Neural cell (in vitro differentiated cells): ENCODE measurements around the gene GALNT1. TPM values are rescaled to one million over a fixed set of nuclear protein-coding genes. Genes with fewer than 3 reads are reported as not detected.

Experiments used
- H2AFZ ChIP-seq: fragments of 200-600, 300-800 bp; sonication (generic), shearing (Covaris generic); 2 replicates; pipeline ENCODE4 v1.6.0; 2014; ENCODE audit warnings: low read depth, mild to moderate bottlenecking, antibody characterized with exemption, low read length, moderate library complexity
- H3F3A ChIP-seq: fragments of 200-600 bp; shearing (Covaris generic); 2 replicates; pipeline ENCODE4 v1.6.1; 2016; ENCODE audit warnings: mild to moderate bottlenecking, moderate library complexity, mixed read lengths, antibody characterized with exemption, low read length; ENCODE audit not compliant: insufficient read depth, poor library complexity, severe bottlenecking
- H3K27ac ChIP-seq: fragments of 200-600, 300-800 bp; sonication (generic), shearing (Covaris generic); 2 replicates; pipeline ENCODE4 v1.5.1; 2014; ENCODE audit warnings: mild to moderate bottlenecking, low read length, moderate library complexity
- H3K27me3 ChIP-seq: fragments of 300-800, 200-600 bp; sonication (generic), shearing (Covaris generic); 2 replicates; pipeline ENCODE4 v1.6.0; 2014; ENCODE audit warnings: mild to moderate bottlenecking, low read depth, low read length, moderate library complexity; ENCODE audit not compliant: insufficient read depth
- H3K36me3 ChIP-seq: fragments of 300-800, 200-600 bp; sonication (generic), shearing (Covaris generic); 2 replicates; pipeline ENCODE4 v1.5.1; 2014; ENCODE audit warnings: mild to moderate bottlenecking, antibody characterized with exemption, low read length, moderate library complexity; ENCODE audit not compliant: insufficient read depth
- H3K4me2 ChIP-seq: fragments of 300-800, 200-600 bp; sonication (generic), shearing (Covaris generic); 2 replicates; pipeline ENCODE4 v1.6.0; 2014; ENCODE audit warnings: mild to moderate bottlenecking, low read length
- H3K4me3 ChIP-seq: fragments of 300-800, 200-600 bp; sonication (generic), shearing (Covaris generic); 2 replicates; pipeline ENCODE4 v1.5.1; 2014; ENCODE audit warnings: mild to moderate bottlenecking, low read length, moderate library complexity
- H3K79me2 ChIP-seq: fragments of 200-600 bp; shearing (Covaris generic); replicated peaks from 2 replicates; pipeline ENCODE4 v1.6.0; 2014; ENCODE audit warnings: mild to moderate bottlenecking, low read length, moderate library complexity; ENCODE audit not compliant: insufficient read depth
- H3K9ac ChIP-seq: fragments of 300-800, 200-600 bp; sonication (generic), shearing (Covaris generic); 2 replicates; pipeline ENCODE4 v1.6.1; 2016; ENCODE audit warnings: mild to moderate bottlenecking, low read length, mixed read lengths
- H3K9me2 ChIP-seq: fragments of 200-600 bp; shearing (Covaris generic); 2 replicates; pipeline ENCODE4 v1.6.1; 2016; ENCODE audit warnings: mild to moderate bottlenecking, low read length, mixed read lengths; ENCODE audit not compliant: insufficient read depth
- H3K9me3 ChIP-seq: fragments of 200-600, 300-800 bp; sonication (generic), shearing (Covaris generic); 2 replicates; pipeline ENCODE4 v1.6.1; 2016; ENCODE audit warnings: mild to moderate bottlenecking, mixed run types, low read length, moderate library complexity, mixed read lengths
- H4K20me1 ChIP-seq: fragments of 200-600 bp; shearing (Covaris generic); 2 replicates; pipeline ENCODE4 v1.6.1; 2016; ENCODE audit warnings: mild to moderate bottlenecking, mixed run types; ENCODE audit not compliant: insufficient read depth
- EP300 ChIP-seq: fragments of 450-650 bp; conservative IDR thresholded peaks from 2 replicates; pipeline ENCODE4 v1.6.1; 2014; ENCODE audit warnings: antibody characterized with exemption, mild to moderate bottlenecking, moderate library complexity; ENCODE audit not compliant: poor library complexity, severe bottlenecking
- EZH2 ChIP-seq: fragments of 200-600, 300-800 bp; shearing (Covaris generic), sonication (generic); IDR thresholded peaks from 2 replicates; pipeline ENCODE4 v1.6.1; 2014; ENCODE audit warnings: antibody characterized with exemption, low read length, borderline replicate concordance, mild to moderate bottlenecking; ENCODE audit not compliant: insufficient read depth, poor library complexity, severe bottlenecking
- MXI1 ChIP-seq: fragments of 450-650 bp; conservative IDR thresholded peaks from 2 replicates; pipeline ENCODE4 v1.6.1; 2014; ENCODE audit warnings: antibody characterized with exemption, mild to moderate bottlenecking; ENCODE audit not compliant: poor library complexity, severe bottlenecking
- POLR2AphosphoS5 ChIP-seq: IDR thresholded peaks from 2 replicates; pipeline ENCODE4 v1.6.1; 2012
- RAD21 ChIP-seq: fragments of 450-650 bp; conservative IDR thresholded peaks from 2 replicates; pipeline ENCODE4 v1.6.1; 2014; ENCODE audit warnings: antibody characterized with exemption, mild to moderate bottlenecking, moderate library complexity
- SMC3 ChIP-seq: fragments of 450-650 bp; conservative IDR thresholded peaks from 2 replicates; pipeline ENCODE4 v1.6.1; 2014; ENCODE audit warnings: antibody characterized with exemption, mild to moderate bottlenecking, moderate library complexity; ENCODE audit not compliant: poor library complexity
- TAF1 ChIP-seq: IDR thresholded peaks from 2 replicates; pipeline ENCODE4 v1.6.1; 2012; ENCODE audit warnings: low read depth
- polyA plus RNA-seq: library from polyadenylated mRNA; depleted of rRNA; stranded (reverse); fragments of >200 nt; gene quantifications from 2 replicates; pipeline ENCODE4 v1.2.3, GENCODE V29; 2014
- TF ChIP-seq, protein P1 (sequence below): fragments of 450-650 bp; IDR thresholded peaks from 2 replicates; pipeline ENCODE4 v1.5.1; 2014; ENCODE audit warnings: antibody characterized with exemption, mild to moderate bottlenecking, moderate library complexity; ENCODE audit not compliant: poor library complexity, severe bottlenecking
- TF ChIP-seq, protein P2 (sequence below): IDR thresholded peaks from 2 replicates; pipeline ENCODE4 v1.6.1; 2012; ENCODE audit warnings: borderline replicate concordance

Gene GALNT1
- polyA plus RNA-seq, 1 donor from 2014 or later = 103 TPM

DNA sequence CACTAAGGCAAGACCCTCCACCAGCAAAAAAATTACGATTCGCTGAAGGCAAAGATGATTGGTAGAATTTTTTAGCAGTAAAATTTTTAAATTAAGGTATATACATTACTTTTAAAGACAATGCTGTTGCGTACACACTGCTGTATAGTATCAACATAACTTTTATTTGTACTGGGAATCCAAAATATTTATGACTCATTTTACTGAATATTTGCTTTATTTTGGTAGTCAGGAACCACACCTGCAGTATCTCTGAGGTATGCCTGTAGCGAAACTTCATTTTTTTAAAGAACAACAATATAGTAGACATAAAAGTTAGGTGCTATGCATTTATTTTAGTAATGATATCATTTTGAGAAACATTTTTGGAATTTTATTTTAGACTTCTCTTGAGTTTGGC, 57.8 kb downstream of the GALNT1 start:
- no peak for TF ChIP-seq POLR2AphosphoS5
- no peak for TF ChIP-seq RAD21
- no peak for TF ChIP-seq TAF1
- TF ChIP-seq, protein P1, sequence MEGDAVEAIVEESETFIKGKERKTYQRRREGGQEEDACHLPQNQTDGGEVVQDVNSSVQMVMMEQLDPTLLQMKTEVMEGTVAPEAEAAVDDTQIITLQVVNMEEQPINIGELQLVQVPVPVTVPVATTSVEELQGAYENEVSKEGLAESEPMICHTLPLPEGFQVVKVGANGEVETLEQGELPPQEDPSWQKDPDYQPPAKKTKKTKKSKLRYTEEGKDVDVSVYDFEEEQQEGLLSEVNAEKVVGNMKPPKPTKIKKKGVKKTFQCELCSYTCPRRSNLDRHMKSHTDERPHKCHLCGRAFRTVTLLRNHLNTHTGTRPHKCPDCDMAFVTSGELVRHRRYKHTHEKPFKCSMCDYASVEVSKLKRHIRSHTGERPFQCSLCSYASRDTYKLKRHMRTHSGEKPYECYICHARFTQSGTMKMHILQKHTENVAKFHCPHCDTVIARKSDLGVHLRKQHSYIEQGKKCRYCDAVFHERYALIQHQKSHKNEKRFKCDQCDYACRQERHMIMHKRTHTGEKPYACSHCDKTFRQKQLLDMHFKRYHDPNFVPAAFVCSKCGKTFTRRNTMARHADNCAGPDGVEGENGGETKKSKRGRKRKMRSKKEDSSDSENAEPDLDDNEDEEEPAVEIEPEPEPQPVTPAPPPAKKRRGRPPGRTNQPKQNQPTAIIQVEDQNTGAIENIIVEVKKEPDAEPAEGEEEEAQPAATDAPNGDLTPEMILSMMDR = no peak
- no peak for TF ChIP-seq SMC3
- TF ChIP-seq EZH2 = no peak
- no peak for TF ChIP-seq EP300
- no peak for TF ChIP-seq MXI1
- TF ChIP-seq, protein P2, sequence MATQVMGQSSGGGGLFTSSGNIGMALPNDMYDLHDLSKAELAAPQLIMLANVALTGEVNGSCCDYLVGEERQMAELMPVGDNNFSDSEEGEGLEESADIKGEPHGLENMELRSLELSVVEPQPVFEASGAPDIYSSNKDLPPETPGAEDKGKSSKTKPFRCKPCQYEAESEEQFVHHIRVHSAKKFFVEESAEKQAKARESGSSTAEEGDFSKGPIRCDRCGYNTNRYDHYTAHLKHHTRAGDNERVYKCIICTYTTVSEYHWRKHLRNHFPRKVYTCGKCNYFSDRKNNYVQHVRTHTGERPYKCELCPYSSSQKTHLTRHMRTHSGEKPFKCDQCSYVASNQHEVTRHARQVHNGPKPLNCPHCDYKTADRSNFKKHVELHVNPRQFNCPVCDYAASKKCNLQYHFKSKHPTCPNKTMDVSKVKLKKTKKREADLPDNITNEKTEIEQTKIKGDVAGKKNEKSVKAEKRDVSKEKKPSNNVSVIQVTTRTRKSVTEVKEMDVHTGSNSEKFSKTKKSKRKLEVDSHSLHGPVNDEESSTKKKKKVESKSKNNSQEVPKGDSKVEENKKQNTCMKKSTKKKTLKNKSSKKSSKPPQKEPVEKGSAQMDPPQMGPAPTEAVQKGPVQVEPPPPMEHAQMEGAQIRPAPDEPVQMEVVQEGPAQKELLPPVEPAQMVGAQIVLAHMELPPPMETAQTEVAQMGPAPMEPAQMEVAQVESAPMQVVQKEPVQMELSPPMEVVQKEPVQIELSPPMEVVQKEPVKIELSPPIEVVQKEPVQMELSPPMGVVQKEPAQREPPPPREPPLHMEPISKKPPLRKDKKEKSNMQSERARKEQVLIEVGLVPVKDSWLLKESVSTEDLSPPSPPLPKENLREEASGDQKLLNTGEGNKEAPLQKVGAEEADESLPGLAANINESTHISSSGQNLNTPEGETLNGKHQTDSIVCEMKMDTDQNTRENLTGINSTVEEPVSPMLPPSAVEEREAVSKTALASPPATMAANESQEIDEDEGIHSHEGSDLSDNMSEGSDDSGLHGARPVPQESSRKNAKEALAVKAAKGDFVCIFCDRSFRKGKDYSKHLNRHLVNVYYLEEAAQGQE = no peak
- Histone ChIP-seq H3K27me3 (no peaks in the 10 kb centered on the region), H3K79me2 (peaks cover 12% of the 10 kb centered on the region), H3K9me2 (no peaks in the 10 kb centered on the region), H3K4me3 (no peak overlapping the region), H3K27ac (no peak overlapping the region), H3K4me2 (no peak overlapping the region), H3K36me3 (no peaks in the 10 kb centered on the region), H4K20me1 (no peaks in the 10 kb centered on the region), H2AFZ (no peak overlapping the region), H3K9me3 (no peaks in the 10 kb centered on the region), H3K9ac (no peak overlapping the region), H3F3A (no peaks in the 10 kb centered on the region)

DNA sequence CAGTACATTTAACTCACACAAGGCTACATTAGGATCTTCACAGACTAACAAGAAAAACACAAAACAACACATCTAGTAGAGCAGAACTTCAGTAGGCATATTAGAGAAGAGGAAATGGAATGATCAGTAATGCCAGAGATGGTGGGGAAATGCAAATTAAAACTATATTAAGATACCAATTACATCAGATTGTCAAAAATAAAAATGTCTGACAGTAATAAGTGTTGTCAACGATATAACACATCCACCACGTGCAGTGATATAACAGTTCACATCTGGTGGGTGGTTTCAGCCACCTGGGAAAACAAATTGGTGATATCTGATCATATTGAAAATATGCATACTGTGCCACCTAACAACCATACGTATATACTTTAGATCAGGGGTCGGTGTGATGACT, 59.9 kb downstream of the GALNT1 start:
- no peak overlapping the region for H3K4me3 ChIP-seq
- H3K4me2 ChIP-seq = no peak overlapping the region
- no peaks in the 10 kb centered on the region for H4K20me1 ChIP-seq
- no peak overlapping the region for H3K9ac ChIP-seq
- no peaks in the 10 kb centered on the region for H3K9me3 ChIP-seq
- no peaks in the 10 kb centered on the region for H3K36me3 ChIP-seq
- H3K79me2 ChIP-seq = peaks cover 15% of the 10 kb centered on the region
- H2AFZ ChIP-seq = no peak overlapping the region
- no peaks in the 10 kb centered on the region for H3F3A ChIP-seq
- no peaks in the 10 kb centered on the region for H3K9me2 ChIP-seq
- H3K27me3 ChIP-seq = no peaks in the 10 kb centered on the region
- TF ChIP-seq RAD21 (no peak), EZH2 (no peak)
- no peak overlapping the region for H3K27ac ChIP-seq

DNA sequence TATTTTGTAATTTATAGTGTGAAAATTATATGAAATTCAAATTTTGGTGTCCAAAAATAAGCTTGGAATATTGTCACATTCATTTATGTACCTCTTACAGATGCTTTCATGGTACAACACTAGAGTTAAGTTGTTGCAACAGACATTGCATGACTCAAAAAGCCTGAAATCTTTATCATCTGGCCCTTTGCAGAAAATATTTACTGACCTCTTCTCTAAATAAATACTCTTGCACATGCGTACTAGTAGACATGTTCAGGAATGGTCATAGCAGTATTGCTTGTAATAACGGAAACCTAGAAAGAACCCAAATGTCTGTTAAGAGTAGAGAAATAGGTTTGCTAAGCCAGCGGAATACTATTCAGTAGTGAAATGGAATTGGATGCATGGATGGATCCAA, 60.4 kb downstream of the GALNT1 start:
- Histone ChIP-seq H3K36me3 (no peaks in the 10 kb centered on the region), H3K9me3 (no peaks in the 10 kb centered on the region), H3K4me2 (no peak overlapping the region), H3K27ac (no peak overlapping the region), H3K27me3 (no peaks in the 10 kb centered on the region), H3K4me3 (no peak overlapping the region), H3K9ac (no peak overlapping the region), H3K9me2 (no peaks in the 10 kb centered on the region), H4K20me1 (no peaks in the 10 kb centered on the region), H3K79me2 (peaks cover 15% of the 10 kb centered on the region), H3F3A (no peaks in the 10 kb centered on the region), H2AFZ (no peak overlapping the region)
- TF ChIP-seq TAF1 = no peak
